ENCODE measurements around the gene CTSK.
"Not testable (repeated sequence)": the region's sequence is repeated elsewhere in the genome, so short reads cannot be mapped to it uniquely, and the experiment has no call there.

CTSK gene

DNA sequence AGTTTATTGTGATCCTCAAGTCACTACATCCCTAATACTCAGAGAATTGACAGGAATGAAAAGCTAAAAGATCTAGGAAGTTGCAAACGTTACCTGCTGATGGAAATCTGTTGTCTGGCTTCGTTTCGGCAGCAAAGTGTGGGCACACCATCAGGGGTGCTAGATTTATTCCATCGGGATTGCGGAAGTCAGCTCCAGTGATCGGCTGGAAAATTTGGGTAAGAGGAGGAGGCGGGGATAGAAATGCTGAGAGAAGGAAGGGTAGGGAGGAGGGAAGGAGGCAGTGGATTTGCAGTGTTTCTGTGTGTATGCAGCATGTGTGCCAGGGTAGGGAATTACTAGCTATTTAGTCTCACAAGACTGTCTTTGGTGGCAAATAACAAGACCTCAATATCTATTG, at the start of gene CTSK:
Gene CTSK (minus strand): TSS at position 140 of the 400 bp plus-strand sequence. CDS start 1,455 bp downstream, outside the sequence.
- no peak for DNase-seq

GRCh38 chr1:150852734-150853133, 44.7 kb upstream of the CTSK start:
- DNase-seq: not testable (repeated sequence)

GRCh38 chr1:150850801-150851362, 42.8 kb upstream of the CTSK start:
- DNase-seq: not testable (repeated sequence)

DNA sequence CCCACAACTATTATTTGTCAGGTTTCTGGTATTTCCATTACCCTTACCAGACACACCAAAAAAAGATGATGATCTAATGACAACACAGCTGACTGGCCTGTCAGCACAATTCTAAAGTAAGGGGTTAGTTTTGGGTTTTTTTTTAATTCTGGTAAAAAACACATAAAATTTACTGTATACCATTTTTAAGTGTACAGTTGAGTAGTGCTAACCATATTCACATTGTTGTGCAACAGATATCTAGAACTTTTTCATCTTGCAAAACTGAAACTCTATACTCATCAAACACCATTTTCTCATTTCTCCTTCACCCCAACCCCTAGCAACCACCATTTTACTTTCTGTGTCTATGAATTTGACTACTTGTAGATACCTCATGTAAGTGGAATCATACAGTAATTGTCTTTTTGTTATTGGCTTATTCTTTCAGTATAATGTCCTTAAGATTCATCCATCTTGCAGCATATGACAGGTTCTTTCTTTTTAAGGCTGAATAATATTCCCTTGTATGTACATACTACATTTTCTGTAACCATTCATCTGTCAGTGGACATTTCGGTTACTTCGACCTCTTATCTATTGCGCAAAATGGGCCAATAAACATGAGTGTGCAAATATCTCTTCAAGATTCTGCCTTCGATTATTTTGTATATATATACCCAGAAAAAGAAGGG, 38.5 kb upstream of the CTSK start:
- no peak for DNase-seq

DNA sequence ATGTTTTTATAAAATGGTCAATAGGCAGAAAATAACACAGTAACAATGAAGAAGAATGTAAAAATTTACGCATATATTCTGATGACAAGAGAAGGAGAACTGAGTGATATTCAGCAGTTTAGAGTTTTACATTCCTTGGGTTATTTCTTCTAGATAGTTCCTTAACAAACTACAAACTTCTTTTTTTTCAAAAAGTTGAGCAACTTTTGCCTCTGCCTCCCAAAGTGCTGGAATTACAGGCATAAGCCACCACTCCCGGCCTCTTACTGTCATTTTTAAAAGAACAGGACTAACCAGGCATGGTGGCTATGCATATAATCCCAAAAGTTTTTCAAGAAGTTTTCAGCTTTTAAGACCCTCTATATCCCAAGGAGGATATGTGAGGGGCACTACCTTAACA, 35.4 kb upstream of the CTSK start:
- no peak for DNase-seq

GRCh38 chr1:150842964-150843363, 34.9 kb upstream of the CTSK start:
- no peak for DNase-seq

- DNase-seq: no peak
These were observed 34.3 kb upstream of the CTSK start for GRCh38 chr1:150842343-150842742.

GRCh38 chr1:150841626-150842025, 33.6 kb upstream of the CTSK start:
- no peak for DNase-seq

DNA sequence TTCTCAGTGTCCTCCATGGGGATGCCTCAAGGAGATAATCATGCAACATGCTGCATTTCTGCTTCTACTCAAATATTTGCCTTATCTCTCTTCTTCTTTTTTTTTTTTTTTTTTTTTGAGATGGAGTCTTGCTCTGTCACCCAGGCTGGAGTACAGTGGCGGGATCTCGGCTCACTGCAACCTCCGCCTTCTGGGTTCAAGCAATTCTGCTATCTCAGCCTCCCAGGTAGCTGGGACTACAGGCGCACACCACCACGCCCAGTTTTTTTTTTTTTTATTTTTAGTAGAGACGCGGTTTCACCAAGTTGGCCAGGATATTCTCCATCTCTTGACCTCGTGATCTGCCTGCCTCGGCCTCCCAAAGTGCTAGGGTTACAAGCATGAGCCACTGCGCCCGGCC, 32.8 kb upstream of the CTSK start:
- not testable (repeated sequence) for DNase-seq

DNA sequence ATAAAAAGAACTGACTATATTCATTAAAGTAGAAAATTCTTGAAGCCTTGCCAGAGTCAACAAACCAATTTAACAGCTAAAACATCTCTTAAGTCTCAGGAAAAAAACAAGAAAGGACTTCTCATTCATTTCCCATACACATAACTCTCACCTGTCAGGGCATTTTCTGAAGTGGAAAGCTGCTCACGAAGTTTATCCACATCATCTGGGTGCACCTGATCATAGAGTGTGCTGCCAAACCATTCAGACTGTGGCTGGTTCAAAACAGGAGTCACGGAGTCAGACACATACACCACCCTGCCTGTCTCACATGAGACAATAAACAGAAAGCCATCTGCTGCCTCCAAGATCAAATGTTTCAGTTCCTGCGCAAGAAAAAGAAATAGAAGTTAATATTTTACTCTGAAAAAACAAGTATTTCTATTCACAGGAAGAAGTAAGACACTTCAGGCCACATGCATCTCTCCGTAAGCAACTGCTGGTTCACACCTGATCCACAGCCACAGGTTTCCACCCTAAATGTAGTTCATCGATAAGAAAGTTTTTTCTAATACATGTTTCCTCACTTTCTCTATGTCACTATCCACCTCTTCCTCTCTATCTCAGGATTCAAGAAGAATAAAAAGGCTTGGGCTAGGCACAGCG, 28.2 kb upstream of the CTSK start:
- no peak for DNase-seq

- not testable (repeated sequence) for DNase-seq
These were observed 25.9 kb upstream of the CTSK start for GRCh38 chr1:150833961-150834360.

DNA sequence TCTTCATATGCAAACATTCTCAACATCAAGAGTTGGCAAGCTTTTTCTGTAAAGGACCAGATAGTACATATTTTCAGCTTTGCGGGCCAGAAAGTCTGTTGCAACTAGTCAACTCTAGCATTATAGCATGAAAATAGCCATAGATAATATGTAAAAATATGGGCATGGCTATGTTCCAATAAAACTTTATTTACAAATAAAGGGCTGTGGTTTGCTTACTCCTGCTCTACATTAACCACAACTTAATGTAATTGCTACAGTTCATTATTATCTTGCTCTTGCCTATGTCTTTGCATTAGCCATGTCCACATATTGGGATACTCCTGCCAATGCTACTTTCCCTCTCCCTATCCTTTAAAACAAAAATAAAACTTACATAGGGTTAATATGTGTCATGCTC, 24.5 kb upstream of the CTSK start:
- no peak for DNase-seq

DNA sequence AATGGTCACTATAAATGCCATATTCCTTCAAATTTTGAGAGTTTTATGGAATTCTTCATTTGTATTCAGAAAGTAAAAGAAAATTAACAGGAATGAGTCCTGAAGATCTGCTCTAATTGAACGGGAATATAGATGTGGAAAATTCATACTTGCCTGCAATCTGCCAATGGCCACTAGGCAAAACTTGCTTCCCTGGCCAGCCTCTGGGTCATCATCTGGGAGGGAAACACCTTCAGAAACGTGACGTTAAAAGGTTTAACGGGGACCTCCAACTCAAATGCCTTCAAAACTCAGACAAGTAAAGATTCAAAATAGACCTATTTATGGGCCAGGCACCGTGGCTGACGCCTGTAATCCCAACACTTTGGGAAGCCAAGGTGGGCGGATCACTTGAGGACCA, 21.7 kb upstream of the CTSK start:
- no peak for DNase-seq

- no peak for DNase-seq
These were observed 18.2 kb upstream of the CTSK start for GRCh38 chr1:150826299-150826698.

- no peak for DNase-seq
These were observed 12.9 kb upstream of the CTSK start for GRCh38 chr1:150820730-150821512.

DNA sequence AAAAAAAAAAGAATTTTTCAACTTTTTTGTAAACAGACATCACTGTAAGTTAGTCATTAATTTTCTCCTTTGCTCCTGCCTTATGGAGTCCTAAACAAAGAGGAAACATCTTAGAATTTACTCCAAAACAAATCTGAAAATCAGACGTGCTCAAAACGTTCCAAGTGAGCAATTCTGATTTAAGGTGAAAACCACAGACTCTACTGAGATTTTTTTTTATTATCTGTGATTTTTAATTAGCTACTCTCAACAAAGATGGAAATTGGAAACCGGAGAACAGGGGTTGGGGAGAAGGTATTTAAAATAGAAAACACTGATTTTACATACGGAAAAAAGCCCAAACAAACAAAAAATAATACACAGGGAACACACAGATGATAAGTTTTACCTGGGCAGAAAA, 7.8 kb upstream of the CTSK start:
- DNase-seq: no peak

- DNase-seq: no peak
These were observed 5.1 kb upstream of the CTSK start for GRCh38 chr1:150813028-150813707.

GRCh38 chr1:150810958-150811659, 3.0 kb upstream of the CTSK start:
- DNase-seq: no peak

GRCh38 chr1:150809651-150810050, 1.6 kb upstream of the CTSK start:
- no peak for DNase-seq

GRCh38 chr1:150808846-150809245, 786 bp upstream of the CTSK start:
- no peak for DNase-seq

DNA sequence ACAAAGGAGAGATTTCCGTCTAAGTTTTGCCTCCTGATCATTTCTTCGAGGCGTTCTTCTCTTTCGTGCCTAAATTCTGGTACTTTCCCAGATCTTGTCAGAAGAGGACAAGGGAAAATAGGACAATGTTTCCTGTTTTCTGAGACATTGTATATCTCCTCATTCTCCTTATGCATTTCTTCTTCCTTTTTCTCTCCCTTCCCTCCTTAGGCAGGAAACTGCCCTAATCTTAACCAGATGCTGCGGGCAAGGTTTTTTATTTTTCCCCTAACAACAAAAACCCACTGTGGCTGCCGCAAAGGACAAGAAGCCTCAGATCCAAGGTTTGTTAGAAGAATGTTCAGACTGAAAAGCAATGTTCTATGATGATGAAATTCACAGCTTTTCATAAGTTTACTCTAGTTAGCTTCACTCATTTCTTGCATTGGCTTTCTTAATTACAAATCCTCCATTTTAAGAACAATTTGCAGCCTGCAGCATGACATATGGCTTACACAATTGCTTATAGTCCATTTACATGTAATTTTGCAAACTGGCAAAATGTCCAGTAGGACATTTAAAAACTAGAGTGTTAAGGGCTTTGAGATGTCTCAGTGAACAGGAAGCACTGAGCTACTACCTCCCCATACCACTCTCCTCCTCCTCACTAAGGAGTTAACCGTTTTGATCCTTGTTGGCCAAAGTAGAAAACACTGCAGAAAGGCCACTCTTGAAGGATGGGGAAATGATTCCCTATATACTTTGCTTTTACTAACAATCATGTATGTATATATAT, 624 bp downstream of the CTSK start:
- DNase-seq: no peak

GRCh38 chr1:150805899-150806298, 2.2 kb downstream of the CTSK start:
- DNase-seq: no peak

All from stimulated activated CD4-positive, alpha-beta T cell treated with anti-CD3 and anti-CD28 coated beads, Interleukin-1b, Interleukin-23, amount 100 ng/mL, for 48 hours (primary cell).